Smooth muscle cell (in vitro differentiated cells): Measurements from ENCODE around the gene SEMA3A. TPM values are rescaled to one million over a fixed set of nuclear protein-coding genes. Genes with fewer than 3 reads are reported as not detected.

Experiments used
- DNase-seq: peaks from one replicate; lab custom pipeline; 2025; ENCODE audit not compliant: unreplicated experiment; lab: John Stamatoyannopoulos, UW
- H2AFZ ChIP-seq: fragments of 200-600 bp; sonication (generic); 2 replicates; pipeline ENCODE4 v1.6.0; 2016; ENCODE audit warnings: antibody characterized with exemption, low read depth, mild to moderate bottlenecking
- H3F3A ChIP-seq: fragments of 200-600 bp; sonication (generic); 2 replicates; pipeline ENCODE4 v1.6.0; 2017; ENCODE audit warnings: antibody characterized with exemption, low read depth
- H3K27ac ChIP-seq: fragments of 200-600 bp; sonication (generic); 2 replicates; pipeline ENCODE4 v1.5.1; 2016; ENCODE audit warnings: low read depth, mild to moderate bottlenecking
- H3K27me3 ChIP-seq: fragments of 200-600 bp; sonication (generic); 2 replicates; pipeline ENCODE4 v1.6.1; 2016; ENCODE audit warnings: low read depth, mild to moderate bottlenecking
- H3K36me3 ChIP-seq: fragments of 200-600 bp; sonication (generic); 2 replicates; pipeline ENCODE4 v1.5.1; 2016; ENCODE audit warnings: low read depth
- H3K4me1 ChIP-seq: fragments of 200-600 bp; sonication (generic); 2 replicates; pipeline ENCODE4 v1.5.1; 2016; ENCODE audit warnings: low read depth
- H3K4me2 ChIP-seq: fragments of 200-600 bp; sonication (generic); 2 replicates; pipeline ENCODE4 v1.6.0; 2016; ENCODE audit warnings: mild to moderate bottlenecking
- H3K4me3 ChIP-seq: fragments of 200-600 bp; sonication (generic); 2 replicates; pipeline ENCODE4 v1.5.1; 2016; ENCODE audit warnings: mild to moderate bottlenecking
- H3K79me2 ChIP-seq: fragments of 200-600 bp; sonication (generic); 2 replicates; pipeline ENCODE4 v1.6.0; 2016; ENCODE audit warnings: low read depth, mild to moderate bottlenecking
- H3K9ac ChIP-seq: fragments of 200-600 bp; sonication (generic); 2 replicates; pipeline ENCODE4 v1.6.0; 2016; ENCODE audit warnings: low read depth
- H3K9me3 ChIP-seq: fragments of 200-600 bp; sonication (generic); replicated peaks from 2 replicates; pipeline ENCODE4 v1.5.1; 2016; ENCODE audit warnings: low read depth
- H4K20me1 ChIP-seq: fragments of 200-600 bp; sonication (generic); 2 replicates; pipeline ENCODE4 v1.6.0; 2016; ENCODE audit warnings: low read depth
- CTCF ChIP-seq: fragments of 200-600 bp; sonication (generic); IDR thresholded peaks from 2 replicates; pipeline ENCODE4 v1.5.1; 2017; ENCODE audit warnings: borderline replicate concordance, mild to moderate bottlenecking, antibody characterized with exemption; ENCODE audit not compliant: insufficient read depth, poor library complexity, severe bottlenecking
- WGBS: methylation state at CpG from one replicate; pipeline ENCODE4 v1.1.7; 2016; ENCODE audit warnings: low lambda C conversion rate; 5-methylcytosine and 5-hydroxymethylcytosine counted together
- polyA plus RNA-seq: library from polyadenylated mRNA; unstranded; fragments of >200 nt; fragmentation: Nextera tagmentation; extraction: Ambion mirVana; gene quantifications from 2 replicates; pipeline ENCODE4 v1.2.1, GENCODE V29; 2016
- total RNA-seq: library from RNA; depleted of rRNA; stranded (reverse); fragments of >200 nt; gene quantifications from 2 replicates; pipeline ENCODE4 v1.2.3, GENCODE V29; 2014

SEMA3A gene
- total and polyA plus RNA-seq, 2 experiments from 2014 or later, result 8.3 to 34.6 TPM

- DNase-seq, result no peak
- 44% methylated on average over 3 of the region's 3 CpGs for WGBS
- Histone ChIP-seq H3K4me3 (no peak overlapping the region), H3K79me2 (peaks cover 7% of the 10 kb centered on the region), H3K4me1 (peaks cover 28% of the 10 kb centered on the region), H3K27me3 (no peaks in the 10 kb centered on the region), H3F3A (no peaks in the 10 kb centered on the region), H3K9me3 (no peaks in the 10 kb centered on the region), H3K9ac (no peak overlapping the region), H2AFZ (no peak overlapping the region), H4K20me1 (no peaks in the 10 kb centered on the region), H3K4me2 (peak overlapping the region; percentile 42), H3K27ac (no peak overlapping the region), H3K36me3 (no peaks in the 10 kb centered on the region)
- TF ChIP-seq CTCF, result no peak
Measured at GRCh38 chr7:84142726-84143125, 51.9 kb downstream of the SEMA3A start.

- H3K27me3 ChIP-seq, result no peaks in the 10 kb centered on the region
- no peak overlapping the region for H3K9ac ChIP-seq
- H3K4me2 ChIP-seq, result peak overlapping the region; percentile 24
- TF ChIP-seq CTCF, result no peak
- 40% methylated on average over 2 of the region's 2 CpGs for WGBS
- peaks cover 25% of the 10 kb centered on the region for H3K4me1 ChIP-seq
- no peak overlapping the region for H3K4me3 ChIP-seq
- no peaks in the 10 kb centered on the region for H4K20me1 ChIP-seq
- no peak overlapping the region for H2AFZ ChIP-seq
- no peak overlapping the region for H3K27ac ChIP-seq
- H3F3A ChIP-seq, result no peaks in the 10 kb centered on the region
- peaks cover 7% of the 10 kb centered on the region for H3K79me2 ChIP-seq
- no peaks in the 10 kb centered on the region for H3K9me3 ChIP-seq
- no peaks in the 10 kb centered on the region for H3K36me3 ChIP-seq
- DNase-seq, result no peak
Measured at GRCh38 chr7:84139986-84140729, 54.4 kb downstream of the SEMA3A start.

GRCh38 chr7:84138411-84138810 lies 56.2 kb downstream of the SEMA3A start:
- H3F3A ChIP-seq, result no peaks in the 10 kb centered on the region
- peak overlapping the region; percentile 34 for H3K4me2 ChIP-seq
- H3K27ac ChIP-seq, result no peak overlapping the region
- no peaks in the 10 kb centered on the region for H3K9me3 ChIP-seq
- no peaks in the 10 kb centered on the region for H3K36me3 ChIP-seq
- H3K4me1 ChIP-seq, result peaks cover 15% of the 10 kb centered on the region
- H4K20me1 ChIP-seq, result no peaks in the 10 kb centered on the region
- H3K79me2 ChIP-seq, result no peaks in the 10 kb centered on the region
- no peak for TF ChIP-seq CTCF
- no peak overlapping the region for H3K9ac ChIP-seq
- DNase-seq, result no peak
- whole genome bisulfite sequencing, result 61% methylated on average over 3 of the region's 3 CpGs
- H3K27me3 ChIP-seq, result no peaks in the 10 kb centered on the region
- H3K4me3 ChIP-seq, result no peak overlapping the region
- peak overlapping the region; percentile 9 for H2AFZ ChIP-seq

- Histone ChIP-seq H4K20me1 (no peaks in the 10 kb centered on the region), H2AFZ (no peak overlapping the region), H3K27me3 (no peaks in the 10 kb centered on the region), H3K9me3 (no peaks in the 10 kb centered on the region), H3K36me3 (no peaks in the 10 kb centered on the region), H3K4me1 (peaks cover 15% of the 10 kb centered on the region), H3K4me2 (no peak overlapping the region), H3K79me2 (no peaks in the 10 kb centered on the region), H3K4me3 (no peak overlapping the region), H3K9ac (no peak overlapping the region), H3K27ac (no peak overlapping the region), H3F3A (no peaks in the 10 kb centered on the region)
- no peak for DNase-seq
- no peak for TF ChIP-seq CTCF
Measured at GRCh38 chr7:84137812-84138211, 56.8 kb downstream of the SEMA3A start.
